ENCODE data around the gene ZDHHC13. TPM values are rescaled to one million over a fixed set of nuclear protein-coding genes. Genes with fewer than 3 reads are reported as not detected.

The ZDHHC13 gene
- polyA plus RNA-seq, 1 donor (not counting 4 experiments of a cell fraction or from before 2014, with no cell fraction given): 24.1 TPM

GRCh38 chr11:19156892-19157291 is 39.9 kb downstream of the ZDHHC13 start:
- H3K27me3 ChIP-seq (ENCODE audit: control insufficient read depth, extremely low read depth, insufficient read depth, low read length): no peaks in the 10 kb centered on the region
- peaks cover 5 to 20% of the 10 kb centered on the region in 2 experiments for H3K36me3 ChIP-seq (ENCODE audit: control insufficient read depth in 2 of 2, extremely low read depth in 1 of 2, insufficient read depth in 2 of 2, low read length in 2 of 2)
- no peaks in the 10 kb centered on the region for H3K4me1 ChIP-seq (ENCODE audit: control insufficient read depth, extremely low read depth, insufficient read depth, low read length)
- no peaks in the 10 kb centered on the region for H3K9me1 ChIP-seq (ENCODE audit: control insufficient read depth, extremely low read depth, insufficient read depth, low read length)
- H3K27ac ChIP-seq (ENCODE audit: control insufficient read depth, insufficient read depth, low read length): no peak overlapping the region
- no peaks in the 10 kb centered on the region for H4K20me1 ChIP-seq (ENCODE audit: control insufficient read depth, extremely low read depth, insufficient read depth, low read length)
- H3K4me2 ChIP-seq (ENCODE audit: control insufficient read depth, extremely low read depth, insufficient read depth, low read depth, low read length): no peak overlapping the region
- no peak overlapping the region for H2AFZ ChIP-seq (ENCODE audit: control insufficient read depth, low read length)
- H3K4me3 ChIP-seq (ENCODE audit: control insufficient read depth in 2 of 3, extremely low read depth in 1 of 3, insufficient read depth in 2 of 3, low read depth in 1 of 3, low read length in 3 of 3): no peak overlapping the region
- FAIRE-seq (no peak), DNase-seq (ENCODE audit: low read depth, low spot score) (no peak)
- dilution Hi-C loops (cut with MboI; ENCODE audit: extremely low pct_ligation_motif_present, low sequenced_read_pairs): no loop called here
- no peak for TF ChIP-seq CTCF (optimal IDR thresholded peaks at IDR 0.05 in 1 of 3, IDR thresholded peaks at IDR 0.05 in 1 of 3, conservative IDR thresholded peaks at IDR 0.05 in 1 of 3; ENCODE audit: extremely low read depth in 1 of 3, insufficient read depth in 2 of 3, low read length in 3 of 3)
- no peak for TF ChIP-seq EZH2 (IDR thresholded peaks at IDR 0.05; ENCODE audit: low read length)
- no peaks in the 10 kb centered on the region for H3K9me3 ChIP-seq (ENCODE audit: control insufficient read depth, low read depth, low read length)
- H3K9ac ChIP-seq (ENCODE audit: control insufficient read depth, extremely low read depth, insufficient read depth, low read length): no peak overlapping the region
- no peaks in the 10 kb centered on the region for H3K79me2 ChIP-seq (ENCODE audit: control insufficient read depth, insufficient read depth, low read length)

- Histone ChIP-seq H4K20me1 (ENCODE audit: control insufficient read depth, extremely low read depth, insufficient read depth, low read length) (no peaks in the 10 kb centered on the region), H3K9ac (ENCODE audit: control insufficient read depth, extremely low read depth, insufficient read depth, low read length) (no peak overlapping the region), H3K79me2 (ENCODE audit: control insufficient read depth, insufficient read depth, low read length) (no peaks in the 10 kb centered on the region), H3K4me3 (ENCODE audit: control insufficient read depth in 2 of 3, extremely low read depth in 1 of 3, insufficient read depth in 2 of 3, low read depth in 1 of 3, low read length in 3 of 3) (no peak overlapping the region), H3K4me1 (ENCODE audit: control insufficient read depth, extremely low read depth, insufficient read depth, low read length) (no peaks in the 10 kb centered on the region), H3K27ac (ENCODE audit: control insufficient read depth, insufficient read depth, low read length) (no peak overlapping the region), H3K9me1 (ENCODE audit: control insufficient read depth, extremely low read depth, insufficient read depth, low read length) (no peaks in the 10 kb centered on the region), H2AFZ (ENCODE audit: control insufficient read depth, low read length) (no peak overlapping the region), H3K9me3 (ENCODE audit: control insufficient read depth, low read depth, low read length) (no peaks in the 10 kb centered on the region), H3K27me3 (ENCODE audit: control insufficient read depth, extremely low read depth, insufficient read depth, low read length) (no peaks in the 10 kb centered on the region), H3K36me3 (ENCODE audit: control insufficient read depth in 2 of 2, extremely low read depth in 1 of 2, insufficient read depth in 2 of 2, low read length in 2 of 2) (peaks cover 6 to 12% of the 10 kb centered on the region in 2 experiments), H3K4me2 (ENCODE audit: control insufficient read depth, extremely low read depth, insufficient read depth, low read depth, low read length) (no peak overlapping the region)
- DNase-seq (ENCODE audit: low read depth, low spot score) (no peak), FAIRE-seq (no peak)
- TF ChIP-seq EZH2 (IDR thresholded peaks at IDR 0.05; ENCODE audit: low read length) (no peak), CTCF (optimal IDR thresholded peaks at IDR 0.05 in 1 of 3, IDR thresholded peaks at IDR 0.05 in 1 of 3, conservative IDR thresholded peaks at IDR 0.05 in 1 of 3; ENCODE audit: extremely low read depth in 1 of 3, insufficient read depth in 2 of 3, low read length in 3 of 3) (no peak)
- dilution Hi-C loops (cut with MboI; ENCODE audit: extremely low pct_ligation_motif_present, low sequenced_read_pairs): no loop called here
These were observed 43.9 kb downstream of the ZDHHC13 start for GRCh38 chr11:19160847-19161246.
